ENCODE data around the gene KRTAP10-5. TPM values are rescaled to one million over a fixed set of nuclear protein-coding genes. Genes with fewer than 3 reads are reported as not detected.

KRTAP10-5 gene
- total and polyA plus RNA-seq, 2 experiments from 2014 or later = not detected

DNA sequence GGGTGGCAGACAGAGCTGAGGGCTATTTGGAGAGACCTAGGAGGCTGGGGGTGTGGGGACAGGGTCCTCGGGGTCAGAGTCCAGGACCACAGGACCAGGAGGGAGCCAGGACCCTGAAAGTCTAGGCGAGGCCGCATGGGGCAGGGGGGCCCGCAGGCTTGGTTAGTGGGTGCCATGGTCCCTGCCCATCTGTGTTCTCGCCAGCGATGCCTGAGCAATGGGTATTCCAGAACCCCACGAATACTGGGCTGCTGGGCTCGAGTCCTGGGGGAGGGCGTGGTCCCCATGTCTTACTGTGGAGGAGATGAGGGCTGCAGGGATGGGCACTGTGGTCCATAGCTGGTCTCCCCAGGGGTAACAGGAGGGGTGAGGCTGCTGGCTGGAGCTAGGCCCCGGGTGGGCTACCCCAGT lies 9.9 kb upstream of the KRTAP10-5 start:
- H3K79me2 ChIP-seq (ENCODE audit: insufficient read depth) = no peaks in the 10 kb centered on the region
- no peaks in the 10 kb centered on the region for H3K9me2 ChIP-seq (ENCODE audit: insufficient read depth)
- in situ Hi-C loops (cut with MboI) = loop anchor here (25.0 kb wide), 1 partner anchor 528 kb away; no protein-coding TSS in a partner anchor
- no peaks in the 10 kb centered on the region for H3K9me3 ChIP-seq (ENCODE audit: low read depth)
- H3K36me3 ChIP-seq (ENCODE audit: low read depth) = no peaks in the 10 kb centered on the region
- H3K4me1 ChIP-seq (ENCODE audit: insufficient read depth) = no peaks in the 10 kb centered on the region
- TF ChIP-seq EZH2 (IDR thresholded peaks at IDR 0.05; ENCODE audit: insufficient read depth, poor library complexity, severe bottlenecking) (no peak), EZH2phosphoT487 (IDR thresholded peaks at IDR 0.05; ENCODE audit: insufficient read depth, low read depth) (no peak)
- H3K4me3 ChIP-seq = no peak overlapping the region
- no peaks in the 10 kb centered on the region for H4K20me1 ChIP-seq (ENCODE audit: insufficient read depth)
- H3F3A ChIP-seq (ENCODE audit: insufficient read depth) = no peaks in the 10 kb centered on the region
- no peak overlapping the region for H2AFZ ChIP-seq
- 34 to 47% methylated on average over 6 to 10 of the region's 10 CpGs for WGBS, 2 experiments (ENCODE audit: low coverage in 1 of 2, low lambda C conversion rate in 2 of 2, missing lambda C conversion rate in 2 of 2)
- H3K9ac ChIP-seq = no peak overlapping the region
- DNase-seq = no peak
- H3K4me2 ChIP-seq (ENCODE audit: unreplicated experiment) = no peak overlapping the region
- H3K27me3 ChIP-seq (replicated peaks; ENCODE audit: insufficient read depth) = no peaks in the 10 kb centered on the region; the same call in 1 of the 2 replicates
- no peak overlapping the region for H3K27ac ChIP-seq

DNA sequence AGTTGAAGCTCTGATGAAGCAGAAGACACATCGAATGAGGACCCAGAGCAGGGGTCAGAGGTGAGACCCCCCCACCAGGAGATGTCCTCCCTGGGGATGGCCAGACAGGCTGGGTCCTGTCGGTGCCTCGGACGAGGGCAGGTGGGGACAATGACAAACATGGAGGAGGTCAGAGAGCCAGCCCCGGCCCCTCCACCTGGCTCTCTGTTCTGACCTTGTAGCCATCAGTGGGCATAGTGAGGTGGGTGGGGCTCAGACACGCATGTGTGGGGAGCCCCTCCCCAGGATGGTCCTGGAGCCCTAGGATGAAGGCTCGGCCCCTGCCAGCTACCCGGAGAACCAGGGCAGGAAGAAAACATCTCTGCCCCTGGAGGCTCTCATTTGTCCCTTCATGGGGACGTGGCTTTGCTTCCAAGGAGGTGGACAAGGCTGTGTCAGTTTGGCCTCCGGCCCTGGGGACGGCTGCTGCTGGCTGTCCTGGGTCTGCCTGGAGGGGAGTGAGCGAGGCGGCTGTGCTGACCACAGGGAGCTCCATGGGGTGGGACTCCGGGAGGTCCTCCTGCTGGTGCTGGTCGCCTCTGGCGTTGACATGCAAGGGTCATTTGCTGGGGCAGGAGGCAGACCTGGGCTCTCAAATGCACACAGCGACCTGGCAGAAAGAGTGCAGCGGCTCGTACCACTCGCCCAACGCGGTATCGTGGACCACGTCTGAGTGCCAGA lies 9.3 kb upstream of the KRTAP10-5 start:
- 51 to 52% methylated on average over 20 to 24 of the region's 24 CpGs for WGBS, 2 experiments (ENCODE audit: low coverage in 1 of 2, low lambda C conversion rate in 2 of 2, missing lambda C conversion rate in 2 of 2)
- no peak overlapping the region for H2AFZ ChIP-seq
- no peak overlapping the region for H3K4me2 ChIP-seq (ENCODE audit: unreplicated experiment)
- H4K20me1 ChIP-seq (ENCODE audit: insufficient read depth) = no peaks in the 10 kb centered on the region
- H3K4me3 ChIP-seq = no peak overlapping the region
- no peaks in the 10 kb centered on the region for H3K9me2 ChIP-seq (ENCODE audit: insufficient read depth)
- H3K4me1 ChIP-seq (ENCODE audit: insufficient read depth) = no peaks in the 10 kb centered on the region
- no peak for DNase-seq
- no peak for TF ChIP-seq EZH2 (IDR thresholded peaks at IDR 0.05; ENCODE audit: insufficient read depth, poor library complexity, severe bottlenecking)
- no peak for TF ChIP-seq EZH2phosphoT487 (IDR thresholded peaks at IDR 0.05; ENCODE audit: insufficient read depth, low read depth)
- H3K9ac ChIP-seq = no peak overlapping the region
- H3K36me3 ChIP-seq (ENCODE audit: low read depth) = no peaks in the 10 kb centered on the region
- H3K27me3 ChIP-seq (replicated peaks; ENCODE audit: insufficient read depth) = no peaks in the 10 kb centered on the region
- H3K27ac ChIP-seq = no peak overlapping the region
- no peaks in the 10 kb centered on the region for H3F3A ChIP-seq (ENCODE audit: insufficient read depth)
- no peaks in the 10 kb centered on the region for H3K9me3 ChIP-seq (ENCODE audit: low read depth)
- no peaks in the 10 kb centered on the region for H3K79me2 ChIP-seq (ENCODE audit: insufficient read depth)
- in situ Hi-C loops (cut with MboI) = loop anchor here (25.0 kb wide), 1 partner anchor 527 kb away; no protein-coding TSS in a partner anchor

DNA sequence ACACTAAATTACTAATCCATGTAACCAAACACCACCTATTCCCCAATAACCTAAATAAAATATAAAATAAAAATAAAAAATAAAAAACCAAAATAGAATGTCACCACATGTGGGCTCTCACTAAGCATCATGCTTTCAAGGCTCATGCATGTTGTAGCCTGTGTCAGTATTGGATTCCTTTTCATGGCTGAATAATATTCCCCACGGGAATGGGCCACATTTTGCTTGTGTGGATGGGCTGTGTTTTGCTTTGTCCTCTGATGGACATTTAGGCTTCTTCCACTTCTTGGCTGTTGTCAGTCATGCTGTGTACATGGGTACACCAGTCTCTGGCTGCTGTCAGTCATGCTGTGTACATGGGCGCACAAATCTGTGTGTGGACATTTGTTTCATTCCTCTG lies 8.7 kb upstream of the KRTAP10-5 start:
- H3F3A ChIP-seq (ENCODE audit: insufficient read depth) = no peaks in the 10 kb centered on the region
- DNase-seq = no peak

DNA sequence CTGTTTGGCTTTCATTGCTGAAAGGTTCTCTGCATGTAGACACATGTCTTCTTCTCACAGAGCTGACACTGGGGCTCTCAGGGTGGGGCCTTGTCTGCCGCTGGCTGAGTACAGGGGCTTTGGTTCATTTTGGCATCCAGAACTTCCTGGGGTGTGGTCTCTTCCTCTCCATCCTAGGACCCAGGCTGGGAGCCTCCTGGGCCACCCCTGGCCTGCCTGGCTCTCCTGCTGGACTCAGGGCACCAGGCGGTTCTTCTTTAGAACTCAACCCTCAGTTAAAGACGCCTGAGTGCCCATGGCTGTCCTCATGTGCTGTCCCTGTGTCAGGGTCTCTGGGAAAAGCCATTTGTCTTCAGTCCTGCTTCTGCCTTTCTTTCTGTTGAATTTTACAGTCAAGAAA lies 5.5 kb upstream of the KRTAP10-5 start:
- no peak for DNase-seq

More for the DNA sequence above, 8.7 kb upstream of the KRTAP10-5 start:
- H3K4me3 ChIP-seq = no peak overlapping the region
- no peaks in the 10 kb centered on the region for H3K79me2 ChIP-seq (ENCODE audit: insufficient read depth)
- no peaks in the 10 kb centered on the region for H3K36me3 ChIP-seq (ENCODE audit: low read depth)
- H3K27me3 ChIP-seq (replicated peaks; ENCODE audit: insufficient read depth) = no peaks in the 10 kb centered on the region
- no peak overlapping the region for H2AFZ ChIP-seq
- in situ Hi-C loops (cut with MboI) = loop anchor here (25.0 kb wide), 1 partner anchor 527 kb away; no protein-coding TSS in a partner anchor
- H4K20me1 ChIP-seq (ENCODE audit: insufficient read depth) = no peaks in the 10 kb centered on the region
- no peak overlapping the region for H3K4me2 ChIP-seq (ENCODE audit: unreplicated experiment)
- no peaks in the 10 kb centered on the region for H3K9me3 ChIP-seq (ENCODE audit: low read depth)
- no peak overlapping the region for H3K27ac ChIP-seq
- H3K4me1 ChIP-seq (ENCODE audit: insufficient read depth) = no peaks in the 10 kb centered on the region
- WGBS, 2 experiments (ENCODE audit: low coverage in 1 of 2, low lambda C conversion rate in 2 of 2, missing lambda C conversion rate in 2 of 2) = 40 to 56% methylated on average over 2 of the region's 2 CpGs
- TF ChIP-seq EZH2 (IDR thresholded peaks at IDR 0.05; ENCODE audit: insufficient read depth, poor library complexity, severe bottlenecking) (no peak), EZH2phosphoT487 (IDR thresholded peaks at IDR 0.05; ENCODE audit: insufficient read depth, low read depth) (no peak)
- H3K9me2 ChIP-seq (ENCODE audit: insufficient read depth) = no peaks in the 10 kb centered on the region
- no peak overlapping the region for H3K9ac ChIP-seq

More for the DNA sequence above, 5.5 kb upstream of the KRTAP10-5 start:
- no peaks in the 10 kb centered on the region for H4K20me1 ChIP-seq (ENCODE audit: insufficient read depth)
- no peaks in the 10 kb centered on the region for H3K9me3 ChIP-seq (ENCODE audit: low read depth)
- no peaks in the 10 kb centered on the region for H3K36me3 ChIP-seq (ENCODE audit: low read depth)
- no peak overlapping the region for H3K4me3 ChIP-seq
- no peaks in the 10 kb centered on the region for H3K79me2 ChIP-seq (ENCODE audit: insufficient read depth)
- H3K27ac ChIP-seq = no peak overlapping the region
- no peak for TF ChIP-seq EZH2phosphoT487 (IDR thresholded peaks at IDR 0.05; ENCODE audit: insufficient read depth, low read depth)
- no peak for TF ChIP-seq EZH2 (IDR thresholded peaks at IDR 0.05; ENCODE audit: insufficient read depth, poor library complexity, severe bottlenecking)
- no peaks in the 10 kb centered on the region for H3F3A ChIP-seq (ENCODE audit: insufficient read depth)
- no peak overlapping the region for H3K9ac ChIP-seq
- WGBS, 2 experiments (ENCODE audit: low coverage in 1 of 2, low lambda C conversion rate in 2 of 2, missing lambda C conversion rate in 2 of 2) = 14 to 23% methylated on average over 3 of the region's 3 CpGs
- H3K4me1 ChIP-seq (ENCODE audit: insufficient read depth) = no peaks in the 10 kb centered on the region
- H3K27me3 ChIP-seq (replicated peaks; ENCODE audit: insufficient read depth) = no peaks in the 10 kb centered on the region
- in situ Hi-C loops (cut with MboI) = loop anchor here (25.0 kb wide), 1 partner anchor 524 kb away; no protein-coding TSS in a partner anchor
- no peak overlapping the region for H3K4me2 ChIP-seq (ENCODE audit: unreplicated experiment)
- no peaks in the 10 kb centered on the region for H3K9me2 ChIP-seq (ENCODE audit: insufficient read depth)
- H2AFZ ChIP-seq = no peak overlapping the region

Data from GM23248 (cell line).